ENCODE data around the gene CCSER2. TPM values are rescaled to one million over a fixed set of nuclear protein-coding genes. Genes with fewer than 3 reads are reported as not detected.

CCSER2 gene
- total RNA-seq, 1 donor from 2014 or later: 66.1 TPM

GRCh38 chr10:84427903-84428650 is 99.7 kb downstream of the CCSER2 start:
- Histone ChIP-seq H3K4me3 (no peak overlapping the region), H3K36me3 (no peaks in the 10 kb centered on the region), H3K9me3 (no peaks in the 10 kb centered on the region), H3K4me1 (peaks cover 47% of the 10 kb centered on the region), H3K27me3 (ENCODE audit: low read depth) (no peaks in the 10 kb centered on the region), H3K27ac (no peak overlapping the region)
- no peak for DNase-seq
- no peak for TF ChIP-seq CTCF (IDR thresholded peaks at IDR 0.05)
- intact Hi-C loops (cut with DNase I): no loop called here
- no peak for ATAC-seq

GRCh38 chr10:84428711-84429110 is 100.3 kb downstream of the CCSER2 start:
- DNase-seq: no peak
- Histone ChIP-seq H3K4me3 (no peak overlapping the region), H3K36me3 (no peaks in the 10 kb centered on the region), H3K9me3 (no peaks in the 10 kb centered on the region), H3K27me3 (ENCODE audit: low read depth) (no peaks in the 10 kb centered on the region), H3K27ac (no peak overlapping the region), H3K4me1 (peaks cover 47% of the 10 kb centered on the region)
- intact Hi-C loops (cut with DNase I): no loop called here
- TF ChIP-seq CTCF (IDR thresholded peaks at IDR 0.05): no peak
- ATAC-seq: no peak

- Histone ChIP-seq H3K36me3 (no peaks in the 10 kb centered on the region), H3K9me3 (no peaks in the 10 kb centered on the region), H3K27ac (no peak overlapping the region), H3K4me3 (no peak overlapping the region), H3K4me1 (peaks cover 34% of the 10 kb centered on the region), H3K27me3 (ENCODE audit: low read depth) (no peaks in the 10 kb centered on the region)
- DNase-seq: peak; percentile 67
- ATAC-seq: peak; percentile 56 to 69
- intact Hi-C loops (cut with DNase I): no loop called here
- TF ChIP-seq CTCF (IDR thresholded peaks at IDR 0.05): peak; percentile 63
Observed at GRCh38 chr10:84429926-84430520, 101.6 kb downstream of the CCSER2 start.

GRCh38 chr10:84432891-84433290 is 104.5 kb downstream of the CCSER2 start:
- intact Hi-C loops (cut with DNase I): no loop called here
- Histone ChIP-seq H3K27me3 (ENCODE audit: low read depth) (no peaks in the 10 kb centered on the region), H3K27ac (no peak overlapping the region), H3K9me3 (no peaks in the 10 kb centered on the region), H3K36me3 (no peaks in the 10 kb centered on the region), H3K4me1 (peaks cover 8% of the 10 kb centered on the region), H3K4me3 (no peak overlapping the region)
- DNase-seq: no peak
- no peak for ATAC-seq
- TF ChIP-seq CTCF (IDR thresholded peaks at IDR 0.05): no peak

- Histone ChIP-seq H3K4me1 (no peaks in the 10 kb centered on the region), H3K36me3 (peaks cover 10% of the 10 kb centered on the region), H3K27ac (no peak overlapping the region), H3K9me3 (no peaks in the 10 kb centered on the region), H3K4me3 (no peak overlapping the region), H3K27me3 (ENCODE audit: low read depth) (no peaks in the 10 kb centered on the region)
- no peak for TF ChIP-seq CTCF (IDR thresholded peaks at IDR 0.05)
- intact Hi-C loops (cut with DNase I): no loop called here
- DNase-seq (no peak), ATAC-seq (no peak)
Observed at GRCh38 chr10:84440781-84441180, 112.4 kb downstream of the CCSER2 start.
